SK-N-SH (cell line): ENCODE results near the gene SIDT1. TPM values are rescaled to one million over a fixed set of nuclear protein-coding genes. Genes with fewer than 3 reads are reported as not detected.

Experiments
- CTCF ChIA-PET: fragments of 300-600, 350-600 bp; formaldehyde crosslinking; extraction: SDS; loops from one replicate; lab custom pipeline; 2021; lab: Yijun Ruan, JAX
- POLR2A ChIA-PET: fragments of 350-600 bp; sonication (Branson Sonifier 250); formaldehyde crosslinking; extraction: SDS; loops from one replicate; lab custom pipeline; 2020; ENCODE audit warnings: antibody characterized with exemption, inconsistent platforms; lab: Yijun Ruan, JAX
- DNase-seq: peaks from one replicate; pipeline ENCODE4 v3.0.0; 2012
- H2AFZ ChIP-seq: fragments of 200-600 bp; sonication (generic); 2 replicates; pipeline ENCODE4 v1.8.1; 2016; ENCODE audit warnings: antibody characterized with exemption, mild to moderate bottlenecking, low read depth
- H3F3A ChIP-seq: fragments of 200-600 bp; sonication (generic); replicated peaks from 2 replicates; pipeline ENCODE3; 2016; ENCODE audit warnings: antibody characterized with exemption, mild to moderate bottlenecking; ENCODE audit not compliant: insufficient read depth
- H3K27ac ChIP-seq, 2 experiments: fragments of 200-500 bp in 1 of 2; fragments of 200-600 bp in 1 of 2; sonication (Bioruptor generic) in 1 of 2; sonication (generic), shearing (Covaris generic) in 1 of 2; 2 replicates each; pipeline versions ENCODE4 v1.5.1 to v1.6.1; 2014 to 2016; ENCODE audit warnings: low read depth in 2 of 2, inconsistent platforms in 1 of 2, low read length in 1 of 2, mild to moderate bottlenecking in 1 of 2, mixed read lengths in 1 of 2
- H3K27me3 ChIP-seq: fragments of 200-600 bp; sonication (generic), shearing (Covaris generic); 2 replicates; pipeline ENCODE4 v1.6.1; 2016; ENCODE audit warnings: mixed run types; ENCODE audit not compliant: insufficient read depth
- H3K36me3 ChIP-seq, 2 experiments: fragments of 200-500 bp in 1 of 2; fragments of 200-600 bp in 1 of 2; sonication (Bioruptor generic) in 1 of 2; sonication (generic) in 1 of 2; replicated peaks in 1 of 2; 2 replicates each; pipeline versions ENCODE3 to v1.5.1; 2014 to 2016; ENCODE audit warnings: low read length in 1 of 2, mild to moderate bottlenecking in 1 of 2; ENCODE audit not compliant: insufficient read depth in 2 of 2, control insufficient read depth in 1 of 2
- H3K4me1 ChIP-seq, 2 experiments: fragments of 200-500 bp in 1 of 2; fragments of 200-600 bp in 1 of 2; sonication (Bioruptor generic) in 1 of 2; sonication (generic), shearing (Covaris generic) in 1 of 2; 2 replicates each; pipeline versions ENCODE4 v1.5.1 to v1.6.1; 2014 to 2016; ENCODE audit warnings: low read depth in 1 of 2, low read length in 1 of 2, mixed run types in 1 of 2; ENCODE audit not compliant: insufficient read depth in 2 of 2, control insufficient read depth in 1 of 2
- H3K4me2 ChIP-seq: fragments of 200-600 bp; sonication (generic), shearing (Covaris generic); 2 replicates; pipeline ENCODE4 v1.6.1; 2017; ENCODE audit warnings: mixed run types
- H3K4me3 ChIP-seq, 2 experiments: fragments of 200-500 bp in 1 of 2; fragments of 200-600 bp in 1 of 2; sonication (Bioruptor generic) in 1 of 2; sonication (generic), shearing (Covaris generic) in 1 of 2; 2 replicates each; pipeline versions ENCODE4 v1.5.1 to v1.8.1; 2014 to 2016; ENCODE audit warnings: low read depth in 2 of 2, inconsistent platforms in 1 of 2, low read length in 1 of 2, mild to moderate bottlenecking in 1 of 2, mixed read lengths in 1 of 2, moderate library complexity in 1 of 2
- H3K79me2 ChIP-seq: fragments of 200-600 bp; sonication (generic); 2 replicates; pipeline ENCODE4 v1.8.1; 2017; ENCODE audit warnings: mild to moderate bottlenecking; ENCODE audit not compliant: insufficient read depth
- H3K9ac ChIP-seq: fragments of 200-600 bp; sonication (generic); 2 replicates; pipeline ENCODE4 v1.6.1; 2017; ENCODE audit warnings: mixed run types
- H3K9me2 ChIP-seq: fragments of 200-600 bp; sonication (generic); 2 replicates; pipeline ENCODE4 v1.6.1; 2017; ENCODE audit warnings: mixed run types
- H3K9me3 ChIP-seq: fragments of 200-600 bp; sonication (generic); 2 replicates; pipeline ENCODE4 v1.6.1; 2017; ENCODE audit warnings: mixed run types, mild to moderate bottlenecking, moderate library complexity
- H4K20me1 ChIP-seq: fragments of 200-600 bp; sonication (generic); 2 replicates; pipeline ENCODE4 v1.6.1; 2017; ENCODE audit warnings: mild to moderate bottlenecking, mixed run types; ENCODE audit not compliant: insufficient read depth
- CHD2 ChIP-seq: fragments of 150-350 bp; IDR thresholded peaks from 2 replicates; pipeline ENCODE4 v1.6.1; 2018; ENCODE audit warnings: low read length; ENCODE audit not compliant: partially characterized antibody
- CTCF ChIP-seq: fragments of 200-600 bp; sonication (generic); IDR thresholded peaks from 2 replicates; pipeline ENCODE4 v1.6.1; 2017; ENCODE audit warnings: antibody characterized with exemption, mild to moderate bottlenecking, moderate library complexity
- ELF1 ChIP-seq: IDR thresholded peaks from 2 replicates; pipeline ENCODE4 v1.4.0; 2012
- FOSL2 ChIP-seq: IDR thresholded peaks from 2 replicates; pipeline ENCODE4 v1.4.0; 2012; ENCODE audit warnings: low read depth, mild to moderate bottlenecking, moderate library complexity, borderline replicate concordance
- FOXJ3 ChIP-seq: sonication (generic); formaldehyde crosslinking; IDR thresholded peaks from 2 replicates; pipeline ENCODE4 v1.5.1; 2020; ENCODE audit warnings: mild to moderate bottlenecking, missing genetic modification reagents
- GATA2 ChIP-seq: sonication (generic); formaldehyde crosslinking; IDR thresholded peaks from 2 replicates; pipeline ENCODE4 v1.5.0; 2020; ENCODE audit warnings: mild to moderate bottlenecking, missing genetic modification reagents
- IRF3 ChIP-seq: fragments of 150-350 bp; IDR thresholded peaks from 2 replicates; pipeline ENCODE4 v1.6.1; 2016; ENCODE audit warnings: mild to moderate bottlenecking, low read depth, low read length
- MAX ChIP-seq: IDR thresholded peaks from 2 replicates; pipeline ENCODE4 v1.4.0; 2012; ENCODE audit warnings: low read depth
- MEF2A ChIP-seq: IDR thresholded peaks from 2 replicates; pipeline ENCODE4 v1.4.0; 2012; ENCODE audit warnings: low read depth, borderline replicate concordance
- POLR2AphosphoS5 ChIP-seq: IDR thresholded peaks from 2 replicates; pipeline ENCODE4 v1.6.1; 2012; ENCODE audit warnings: low read depth, low read length
- RAD21 ChIP-seq: IDR thresholded peaks from 2 replicates; pipeline ENCODE4 v1.6.1; 2012; ENCODE audit warnings: mild to moderate bottlenecking, low read length
- RFX5 ChIP-seq: IDR thresholded peaks from 2 replicates; pipeline ENCODE4 v1.6.1; 2012; ENCODE audit warnings: mild to moderate bottlenecking, improper control_type of control experiment, low read length
- SIN3A ChIP-seq: IDR thresholded peaks from 2 replicates; pipeline ENCODE4 v1.6.1; 2012; ENCODE audit warnings: low read depth, mild to moderate bottlenecking, low read length, moderate library complexity, borderline replicate concordance
- SMC3 ChIP-seq: IDR thresholded peaks from 2 replicates; pipeline ENCODE4 v1.6.1; 2012; ENCODE audit warnings: low read depth, low read length, improper control_type of control experiment
- TAF1 ChIP-seq: IDR thresholded peaks from 2 replicates; pipeline ENCODE4 v1.6.1; 2012; ENCODE audit warnings: low read depth, mild to moderate bottlenecking, low read length, moderate library complexity, borderline replicate concordance
- TCF12 ChIP-seq: IDR thresholded peaks from 2 replicates; pipeline ENCODE4 v1.4.0; 2012
- TEAD4 ChIP-seq: IDR thresholded peaks from 2 replicates; pipeline ENCODE4 v1.4.0; 2012; ENCODE audit warnings: mild to moderate bottlenecking, borderline replicate concordance; ENCODE audit not compliant: insufficient read depth
- USF1 ChIP-seq: IDR thresholded peaks from 2 replicates; pipeline ENCODE4 v1.4.0; 2012; ENCODE audit warnings: low read depth, borderline replicate concordance
- WGBS: methylation state at CpG from one replicate; pipeline ENCODE4 v1.1.6; 2017; ENCODE audit warnings: low lambda C conversion rate; 5-methylcytosine and 5-hydroxymethylcytosine counted together
- polyA plus RNA-seq, 3 experiments: library from polyadenylated mRNA; depleted of rRNA; stranded (reverse); fragments of >200 nt; gene quantifications; 2 replicates each; pipeline ENCODE4 v1.2.3, GENCODE V29; 2012
- TF ChIP-seq, protein P1 (sequence below): IDR thresholded peaks from 2 replicates; pipeline ENCODE4 v1.4.0; 2012; ENCODE audit warnings: low read depth, borderline replicate concordance

SIDT1 gene
- polyA plus RNA-seq, 1 of the 3 experiments (the other 2 are of a cell fraction): 0.02 TPM

GRCh38 chr3:113626503-113627371, 94.4 kb downstream of the SIDT1 start:
- Histone ChIP-seq H3K79me2 (no peaks in the 10 kb centered on the region), H3F3A (no peaks in the 10 kb centered on the region), H3K27me3 (no peaks in the 10 kb centered on the region), H3K4me2 (no peak overlapping the region), H3K9me2 (no peaks in the 10 kb centered on the region), H2AFZ (no peak overlapping the region; the same call in 1 of the 2 replicates), H3K9me3 (no peaks in the 10 kb centered on the region), H3K9ac (no peak overlapping the region), H3K4me3 (no peak overlapping the region)
- POLR2A ChIA-PET: no interaction called here
- peak; percentile 89 for TF ChIP-seq RAD21
- TF ChIP-seq USF1: no peak
- TF ChIP-seq MAX: no peak
- TF ChIP-seq GATA2 (CRISPR knock-in tag): no peak
- TF ChIP-seq FOXJ3 (CRISPR knock-in tag): no peak
- TF ChIP-seq MEF2A: no peak
- TF ChIP-seq RFX5: no peak
- no peak for TF ChIP-seq TCF12
- TF ChIP-seq SMC3: peak; percentile 64
- peak; percentile 77 for TF ChIP-seq CTCF
- no peak for TF ChIP-seq IRF3
- TF ChIP-seq, all 33 proteins: peak for 3
- CTCF ChIA-PET: interaction anchor here (0.6 to 2.5 kb wide), 26 partner anchors 8 to 1045 kb away, joined by 3 to 18 read pairs (median 5); partner anchors contain the start of gene NAA50
- H3K27ac ChIP-seq: no peak overlapping the region
- H3K36me3 ChIP-seq: no peaks in the 10 kb centered on the region
- H4K20me1 ChIP-seq: no peaks in the 10 kb centered on the region
- H3K4me1 ChIP-seq: no peaks in the 10 kb centered on the region
- peak; percentile 73 for DNase-seq
- WGBS: 32% methylated on average over 10 of the region's 10 CpGs

- Histone ChIP-seq H3K79me2 (no peaks in the 10 kb centered on the region), H3K4me1 (no peaks in the 10 kb centered on the region), H4K20me1 (no peaks in the 10 kb centered on the region), H3K27me3 (no peaks in the 10 kb centered on the region), H3K4me2 (no peak overlapping the region), H3K36me3 (no peaks in the 10 kb centered on the region), H3K9me2 (no peaks in the 10 kb centered on the region), H3K9me3 (no peaks in the 10 kb centered on the region), H2AFZ (no peak overlapping the region), H3K9ac (no peak overlapping the region), H3F3A (no peaks in the 10 kb centered on the region), H3K4me3 (no peak overlapping the region), H3K27ac (no peak overlapping the region)
- 68% methylated on average over 2 of the region's 2 CpGs for WGBS
- POLR2A ChIA-PET: no interaction called here
- CTCF ChIA-PET: interaction anchor here (0.7 to 2.2 kb wide), 11 partner anchors 11 to 649 kb away, joined by 3 to 16 read pairs (median 4); no protein-coding TSS in a partner anchor
- DNase-seq: no peak
- no peak for TF ChIP-seq TAF1
- TF ChIP-seq TEAD4: no peak
- no peak for TF ChIP-seq SIN3A
- TF ChIP-seq SMC3: no peak
- TF ChIP-seq, protein P1, sequence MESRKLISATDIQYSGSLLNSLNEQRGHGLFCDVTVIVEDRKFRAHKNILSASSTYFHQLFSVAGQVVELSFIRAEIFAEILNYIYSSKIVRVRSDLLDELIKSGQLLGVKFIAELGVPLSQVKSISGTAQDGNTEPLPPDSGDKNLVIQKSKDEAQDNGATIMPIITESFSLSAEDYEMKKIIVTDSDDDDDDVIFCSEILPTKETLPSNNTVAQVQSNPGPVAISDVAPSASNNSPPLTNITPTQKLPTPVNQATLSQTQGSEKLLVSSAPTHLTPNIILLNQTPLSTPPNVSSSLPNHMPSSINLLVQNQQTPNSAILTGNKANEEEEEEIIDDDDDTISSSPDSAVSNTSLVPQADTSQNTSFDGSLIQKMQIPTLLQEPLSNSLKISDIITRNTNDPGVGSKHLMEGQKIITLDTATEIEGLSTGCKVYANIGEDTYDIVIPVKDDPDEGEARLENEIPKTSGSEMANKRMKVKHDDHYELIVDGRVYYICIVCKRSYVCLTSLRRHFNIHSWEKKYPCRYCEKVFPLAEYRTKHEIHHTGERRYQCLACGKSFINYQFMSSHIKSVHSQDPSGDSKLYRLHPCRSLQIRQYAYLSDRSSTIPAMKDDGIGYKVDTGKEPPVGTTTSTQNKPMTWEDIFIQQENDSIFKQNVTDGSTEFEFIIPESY: no peak
- no peak for TF ChIP-seq RAD21
- no peak for TF ChIP-seq FOSL2
- no peak for TF ChIP-seq POLR2AphosphoS5
- TF ChIP-seq GATA2 (CRISPR knock-in tag): no peak
- no peak for TF ChIP-seq RFX5
- TF ChIP-seq ELF1: no peak
- TF ChIP-seq CHD2: no peak
- TF ChIP-seq MEF2A: no peak
These were observed 96.0 kb downstream of the SIDT1 start for GRCh38 chr3:113628316-113628715.
